GM13976 (cell line): ENCODE data around the gene KDM4C.

Source experiments
- DNase-seq: peaks from one replicate; pipeline ENCODE4 v3.0.0; 2012; ENCODE audit warnings: low spot score
- CTCF ChIP-seq: IDR thresholded peaks from 2 replicates; pipeline ENCODE4 v1.5.1; 2012; ENCODE audit warnings: borderline replicate concordance, mild to moderate bottlenecking; ENCODE audit not compliant: insufficient read depth; ENCODE audit errors: extremely low read depth, missing control alignments, control extremely low read depth
- in situ Hi-C: fragments of 300-500 bp; cut with MboI; formaldehyde crosslinking; loops from one replicate; pipeline ENCODE4 v1.12.0; 2022; ENCODE audit warnings: low sequenced_read_pairs, mixed read lengths, inconsistent platforms; ENCODE audit not compliant: unreplicated experiment

The KDM4C gene

GRCh38 chr9:7165331-7165975, 407.7 kb downstream of the KDM4C start:
- no peak for DNase-seq
- in situ Hi-C loops, result no loop called here
- no peak for TF ChIP-seq CTCF

- in situ Hi-C loops, result no loop called here
- no peak for TF ChIP-seq CTCF
- DNase-seq, result no peak
These were observed 408.3 kb downstream of the KDM4C start for GRCh38 chr9:7166074-7166473.

- no peak for DNase-seq
- TF ChIP-seq CTCF, result no peak
These were observed 412.1 kb downstream of the KDM4C start for GRCh38 chr9:7169717-7170389.

GRCh38 chr9:7171396-7172153, 413.8 kb downstream of the KDM4C start:
- in situ Hi-C loops, result no loop called here
- TF ChIP-seq CTCF, result no peak
- DNase-seq, result no peak

More at GRCh38 chr9:7169717-7170389, 412.1 kb downstream of the KDM4C start:
- in situ Hi-C loops, result no loop called here

GRCh38 chr9:7172154-7173115, 414.7 kb downstream of the KDM4C start:
- in situ Hi-C loops, result no loop called here
- TF ChIP-seq CTCF, result no peak

GRCh38 chr9:7173139-7173538, 415.4 kb downstream of the KDM4C start:
- TF ChIP-seq CTCF, result no peak
- no peak for DNase-seq
- in situ Hi-C loops, result no loop called here

More at GRCh38 chr9:7172154-7173115, 414.7 kb downstream of the KDM4C start:
- no peak for DNase-seq
